K562 (cell line): ENCODE measurements around the gene RNF114. TPM values are rescaled to one million over a fixed set of nuclear protein-coding genes. Genes with fewer than 3 reads are reported as not detected.

ENCODE experiments used
- ATAC-seq: fragments of 200-7000 bp; cut with Tn5 transposase; 3 replicates; pipeline ENCODE4 v1.9.1; 2020; ENCODE audit warnings: moderate library complexity
- BruUV-seq: library from RNA; stranded (reverse); fragments of 400-500 nt; replicated peaks from 2 replicates; lab custom pipeline; 2021; lab: Mats Ljungman, UMichigan
- CTCF ChIA-PET: fragments of 300-600 bp; formaldehyde crosslinking; extraction: SDS; loops from one replicate; lab custom pipeline; 2021; ENCODE audit warnings: low intra/inter-chr PET ratio; lab: Yijun Ruan, JAX
- POLR2A ChIA-PET: fragments of 300-600, 350-650 bp; sonication (Branson Sonifier 250); formaldehyde crosslinking; extraction: SDS; loops from one replicate; lab custom pipeline; 2021; ENCODE audit warnings: antibody characterized with exemption, inconsistent platforms; lab: Yijun Ruan, JAX
- DNase-seq, 4 experiments: peaks; one replicate each; pipeline versions ENCODE4 v3.0.0 to v3.0.0-alpha.2; 2011 to 2018; ENCODE audit warnings: low spot score in 3 of 4, mixed read lengths in 3 of 4; ENCODE audit errors: extremely low read depth in 1 of 4
- FAIRE-seq: peaks from 2 replicates; lab custom pipeline; 2011; peaks lifted over from hg19 to GRCh38; lab: Jason Lieb, UNC
- H2AFZ ChIP-seq: 2 replicates; pipeline ENCODE4 v1.6.0; 2011; ENCODE audit warnings: low read depth, low read length, control low read depth, inconsistent platforms
- H3K27ac ChIP-seq: fragments of 200-600 bp; 3 replicates; pipeline ENCODE4 v1.8.0; 2011; ENCODE audit warnings: low read depth, mild to moderate bottlenecking, control low read depth, inconsistent platforms, low read length, moderate library complexity, mixed read lengths; ENCODE audit errors: extremely low read depth
- H3K27me3 ChIP-seq, 2 experiments: fragments of 300-600 bp in 1 of 2; 2 replicates in 1 of 2; 3 replicates in 1 of 2; pipeline versions ENCODE4 v1.6.0 to v1.8.0; 2011; ENCODE audit warnings: inconsistent platforms in 2 of 2, low read length in 2 of 2, mild to moderate bottlenecking in 1 of 2, mixed read lengths in 1 of 2, moderate library complexity in 1 of 2; ENCODE audit not compliant: control insufficient read depth in 2 of 2, insufficient read depth in 2 of 2
- H3K36me3 ChIP-seq: fragments of 300-600 bp; 3 replicates; pipeline ENCODE4 v1.8.0; 2011; ENCODE audit warnings: mild to moderate bottlenecking, low read length, inconsistent platforms; ENCODE audit not compliant: control insufficient read depth, insufficient read depth
- H3K4me1 ChIP-seq, 2 experiments: fragments of 200-600 bp in 1 of 2; replicated peaks in 1 of 2; 2 replicates in 1 of 2; 3 replicates in 1 of 2; pipeline versions ENCODE4 v1.5.1 to v1.8.0; 2011; ENCODE audit warnings: inconsistent platforms in 2 of 2, low read length in 2 of 2, mild to moderate bottlenecking in 1 of 2, mixed read lengths in 1 of 2, moderate library complexity in 1 of 2; ENCODE audit not compliant: control insufficient read depth in 2 of 2, insufficient read depth in 2 of 2
- H3K4me2 ChIP-seq: 2 replicates; pipeline ENCODE4 v1.6.1; 2011; ENCODE audit warnings: low read length, control low read depth, inconsistent platforms, mixed read lengths; ENCODE audit not compliant: insufficient read depth
- H3K4me3 ChIP-seq: fragments of 200-600 bp; sonication (generic), shearing (Covaris generic); 2 replicates; pipeline ENCODE4 v1.5.1; 2016; ENCODE audit warnings: control low read depth, inconsistent platforms
- H3K79me2 ChIP-seq: fragments of 200-600 bp; 3 replicates; pipeline ENCODE4 v1.8.0; 2011; ENCODE audit warnings: low read length, inconsistent platforms; ENCODE audit not compliant: control insufficient read depth, insufficient read depth
- H3K9ac ChIP-seq, 2 experiments: 2 replicates each; pipeline versions ENCODE4 v1.6.0 to v1.6.1; 2011; ENCODE audit warnings: low read depth in 2 of 2, low read length in 2 of 2, control low read depth in 1 of 2, inconsistent platforms in 1 of 2, mild to moderate bottlenecking in 1 of 2, mixed read lengths in 1 of 2; ENCODE audit not compliant: insufficient read depth in 1 of 2
- H3K9me1 ChIP-seq: one replicate; pipeline ENCODE4 v1.6.0; 2011; ENCODE audit warnings: inconsistent platforms, mild to moderate bottlenecking, low read length, moderate library complexity; ENCODE audit not compliant: control insufficient read depth, insufficient read depth
- H3K9me3 ChIP-seq: replicated peaks from 2 replicates; pipeline ENCODE4 v1.5.1; 2011; ENCODE audit warnings: low read depth, low read length, inconsistent platforms; ENCODE audit not compliant: control insufficient read depth, insufficient read depth
- H4K20me1 ChIP-seq: replicated peaks from 2 replicates; pipeline ENCODE4 v1.6.1; 2011; ENCODE audit warnings: low read length, inconsistent platforms, mixed read lengths; ENCODE audit not compliant: control insufficient read depth, insufficient read depth
- CEBPZ ChIP-seq: fragments of 150-350 bp; IDR thresholded peaks from 2 replicates; pipeline ENCODE4 v1.6.1; 2014; ENCODE audit warnings: low read depth, mild to moderate bottlenecking, low read length, borderline replicate concordance
- CREM ChIP-seq: IDR thresholded peaks from 2 replicates; pipeline ENCODE4 v1.6.1; 2014; ENCODE audit warnings: antibody characterized with exemption, low read depth
- EZH2 ChIP-seq: IDR thresholded peaks from 2 replicates; pipeline ENCODE4 v1.6.1; 2012; ENCODE audit warnings: low read depth, mild to moderate bottlenecking, inconsistent platforms, low read length, borderline replicate concordance
- ILK ChIP-seq: fragments of 450-650 bp; IDR thresholded peaks from 2 replicates; pipeline ENCODE4 v1.6.1; 2016; ENCODE audit warnings: missing genetic modification characterization, low read depth, mild to moderate bottlenecking, missing compliant biosample characterization, moderate library complexity, borderline replicate concordance
- KAT7 ChIP-seq: sonication (generic); formaldehyde crosslinking; IDR thresholded peaks from 2 replicates; pipeline ENCODE4 v1.8.0; 2022; ENCODE audit warnings: missing genetic modification reagents, mild to moderate bottlenecking, borderline replicate concordance
- MCM3 ChIP-seq: fragments of 450-650 bp; IDR thresholded peaks from 2 replicates; pipeline ENCODE4 v1.6.1; 2016
- RBBP5 ChIP-seq: fragments of 200-600 bp; sonication (generic); IDR thresholded peaks from 2 replicates; pipeline ENCODE4 v1.6.1; 2012; ENCODE audit warnings: borderline replicate concordance, mild to moderate bottlenecking, low read length, control low read depth, inconsistent platforms; ENCODE audit not compliant: insufficient read depth, poor library complexity, severe bottlenecking
- RBFOX2 ChIP-seq: fragments of 200-400 bp; formaldehyde crosslinking; IDR thresholded peaks from 2 replicates; pipeline ENCODE4 v1.6.1; 2017; ENCODE audit warnings: low read depth, mild to moderate bottlenecking, low read length, moderate library complexity
- THRB ChIP-seq: fragments of 450-650 bp; formaldehyde crosslinking; conservative IDR thresholded peaks from 2 replicates; pipeline ENCODE4 v1.4.0; 2022; ENCODE audit warnings: mild to moderate bottlenecking, missing genetic modification characterization
- ZNF263 ChIP-seq: sonication (generic); formaldehyde crosslinking; IDR thresholded peaks from 2 replicates; pipeline ENCODE4 v1.8.0; 2022; ENCODE audit warnings: mild to moderate bottlenecking, missing genetic modification reagents, borderline replicate concordance
- WGBS: fragments of 100-300 bp; shearing (Covaris generic); methylation state at CpG from one replicate; pipeline ENCODE4 v1.1.6; 2016; ENCODE audit warnings: low coverage, mixed read lengths; ENCODE audit not compliant: insufficient coverage; ENCODE audit errors: missing lambda C conversion rate; 5-methylcytosine and 5-hydroxymethylcytosine counted together
- in situ Hi-C: fragments of 300-500 bp; cut with MboI; formaldehyde crosslinking; loops from 4 replicates; pipeline ENCODE4 v1.15.0; 2018; ENCODE audit warnings: inconsistent platforms, mixed read lengths
- intact Hi-C: fragments of 100-400 bp; cut with micrococcal nuclease; formaldehyde crosslinking; loops from 2 replicates; pipeline ENCODE4 v1.14.2; 2022
- polyA plus RNA-seq, 8 experiments: library from polyadenylated mRNA; depleted of rRNA in 4 of 8; stranded (reverse) in 5 of 8; unstranded in 3 of 8; fragments of >200 nt; fragmentation: Nextera tagmentation in 2 of 8; fragmentation: Illumina TruSeq in 1 of 8; extraction: Ambion mirVana in 2 of 8; extraction: Trizol in 1 of 8; gene quantifications; 2 replicates each; pipeline versions ENCODE4 v1.2.1 to v1.2.3, GENCODE V29; 2011 to 2014; ENCODE audit warnings: inconsistent platforms in 1 of 8, missing spikeins in 1 of 8
- total RNA-seq, 7 experiments: library from RNA; depleted of rRNA in 6 of 7; stranded (reverse); fragments of >200 nt in 6 of 7; fragmentation: Illumina TruSeq in 2 of 7; extraction: Trizol in 2 of 7; gene quantifications; 2 replicates each; pipeline versions ENCODE4 v1.2.1 to v1.2.3, GENCODE V29; 2011 to 2021; ENCODE audit warnings: low replicate concordance in 1 of 7
- TF ChIP-seq, protein P1 (sequence below): IDR thresholded peaks from 2 replicates; pipeline ENCODE4 v1.6.1; 2014; ENCODE audit warnings: antibody characterized with exemption
- TF ChIP-seq, protein P2 (sequence below): IDR thresholded peaks from 3 replicates; pipeline ENCODE4 v1.6.1; 2011; ENCODE audit warnings: borderline replicate concordance, mild to moderate bottlenecking; ENCODE audit not compliant: insufficient read length, insufficient read depth

Gene RNF114
- total and polyA plus RNA-seq, 9 of the 15 experiments (the other 6 are each of a cell fraction or from before 2014, with no cell fraction given): 38.6 to 111 (median 62.6) TPM

DNA sequence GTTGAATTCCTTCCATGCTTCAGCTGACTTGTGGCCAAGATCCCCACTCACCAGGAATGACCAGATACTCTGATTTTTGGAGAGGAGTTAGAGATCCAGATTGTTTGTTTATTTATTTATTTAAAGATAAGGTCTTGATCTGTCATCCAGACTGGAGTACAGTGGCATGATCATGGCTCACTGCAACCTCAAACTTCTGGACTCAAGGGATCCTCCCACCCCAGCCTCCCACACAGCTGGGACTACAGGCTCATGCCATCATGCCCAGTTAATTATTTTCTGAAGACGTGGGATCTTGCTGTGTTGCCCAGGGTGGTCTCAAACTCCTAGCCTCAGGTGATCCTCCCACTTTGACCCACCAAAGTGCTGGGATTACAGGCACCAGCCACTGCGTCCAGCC lies 16.7 kb upstream of the RNF114 start:
- Histone ChIP-seq H2AFZ (no peak overlapping the region), H3K4me3 (no peak overlapping the region), H3K4me1 (peaks cover 7 to 8% of the 10 kb centered on the region in 2 experiments; a peak in 4 of 5 replicates), H3K36me3 (no peaks in the 10 kb centered on the region), H3K79me2 (peaks cover 9% of the 10 kb centered on the region), H3K9me3 (no peaks in the 10 kb centered on the region), H3K4me2 (no peak overlapping the region), H3K9ac (no peak overlapping the region), H3K9me1 (no peaks in the 10 kb centered on the region), H3K27me3 (no peaks in the 10 kb centered on the region), H4K20me1 (peaks cover 5% of the 10 kb centered on the region; the same call in 1 of the 2 replicates), H3K27ac (no peak overlapping the region)
- ChIA-PET POLR2A (no interaction called here), CTCF (no interaction called here)
- intact Hi-C loops: no loop called here
- BruUV-seq: no TSS peak
- 70% methylated on average over 2 of the region's 2 CpGs for WGBS
- DNase-seq: no peak
- TF ChIP-seq, protein P1, sequence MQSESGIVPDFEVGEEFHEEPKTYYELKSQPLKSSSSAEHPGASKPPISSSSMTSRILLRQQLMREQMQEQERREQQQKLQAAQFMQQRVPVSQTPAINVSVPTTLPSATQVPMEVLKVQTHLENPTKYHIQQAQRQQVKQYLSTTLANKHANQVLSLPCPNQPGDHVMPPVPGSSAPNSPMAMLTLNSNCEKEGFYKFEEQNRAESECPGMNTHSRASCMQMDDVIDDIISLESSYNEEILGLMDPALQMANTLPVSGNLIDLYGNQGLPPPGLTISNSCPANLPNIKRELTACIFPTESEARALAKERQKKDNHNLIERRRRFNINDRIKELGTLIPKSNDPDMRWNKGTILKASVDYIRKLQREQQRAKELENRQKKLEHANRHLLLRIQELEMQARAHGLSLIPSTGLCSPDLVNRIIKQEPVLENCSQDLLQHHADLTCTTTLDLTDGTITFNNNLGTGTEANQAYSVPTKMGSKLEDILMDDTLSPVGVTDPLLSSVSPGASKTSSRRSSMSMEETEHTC: no peak
- TF ChIP-seq KAT7 (CRISPR knock-in tag) (no peak), ILK (tag) (no peak), ZNF263 (CRISPR knock-in tag) (no peak), MCM3 (no peak), EZH2 (no peak), CREM (no peak), RBBP5 (no peak), RBFOX2 (no peak), THRB (CRISPR knock-in tag) (no peak), CEBPZ (no peak)
- TF ChIP-seq, protein P2, sequence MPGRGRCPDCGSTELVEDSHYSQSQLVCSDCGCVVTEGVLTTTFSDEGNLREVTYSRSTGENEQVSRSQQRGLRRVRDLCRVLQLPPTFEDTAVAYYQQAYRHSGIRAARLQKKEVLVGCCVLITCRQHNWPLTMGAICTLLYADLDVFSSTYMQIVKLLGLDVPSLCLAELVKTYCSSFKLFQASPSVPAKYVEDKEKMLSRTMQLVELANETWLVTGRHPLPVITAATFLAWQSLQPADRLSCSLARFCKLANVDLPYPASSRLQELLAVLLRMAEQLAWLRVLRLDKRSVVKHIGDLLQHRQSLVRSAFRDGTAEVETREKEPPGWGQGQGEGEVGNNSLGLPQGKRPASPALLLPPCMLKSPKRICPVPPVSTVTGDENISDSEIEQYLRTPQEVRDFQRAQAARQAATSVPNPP: no peak
- no peak for ATAC-seq
- in situ Hi-C loops: no loop called here
- FAIRE-seq: no peak
